ENCODE results near the gene TMOD2. TPM values are rescaled to one million over a fixed set of nuclear protein-coding genes. Genes with fewer than 3 reads are reported as not detected.

TMOD2 gene
- total RNA-seq, 1 experiment from 2014 or later = 3.0 TPM

- no peak overlapping the region for H4K91ac ChIP-seq (ENCODE audit: insufficient read length, low read depth, low read length)
- no peaks in the 10 kb centered on the region for H3K9me3 ChIP-seq (ENCODE audit: control insufficient read depth, low read depth, low read length)
- Mint-ChIP-seq H3K4me1 (peaks cover 1 to 19% of the 10 kb centered on the region in 2 experiments), H3K36me3 (ENCODE audit: insufficient read depth in 1 of 3, low read depth in 3 of 3) (no peaks in the 10 kb centered on the region; a peak in 4 of 7 replicates), H3K27me3 (ENCODE audit: low read depth) (no peaks in the 10 kb centered on the region), H3K4me3 (no peak overlapping the region), H3K27ac (no peak overlapping the region), H3K9me3 (no peaks in the 10 kb centered on the region)
- H2BK20ac ChIP-seq (ENCODE audit: low read depth, low read length, poor library complexity, severe bottlenecking) = no peak overlapping the region
- H3K9ac ChIP-seq (ENCODE audit: extremely low read depth, insufficient read length, low read length) = no peak overlapping the region
- no peaks in the 10 kb centered on the region for H3K23me2 ChIP-seq (ENCODE audit: insufficient read length, low read depth, low read length, poor library complexity, severe bottlenecking)
- H2BK5ac ChIP-seq (ENCODE audit: insufficient read length, low read length) = no peak overlapping the region
- H3K79me2 ChIP-seq (ENCODE audit: insufficient read depth, low read length) = no peaks in the 10 kb centered on the region
- H3T11ph ChIP-seq (ENCODE audit: low read length) = no peak overlapping the region
- no peak overlapping the region for H2AK5ac ChIP-seq (ENCODE audit: insufficient read length, low read length)
- WGBS (ENCODE audit: extremely low coverage, insufficient read length, low lambda C conversion rate) = no CpG with 5 or more reads among the region's 3 CpGs
- TF ChIP-seq CTCF (conservative IDR thresholded peaks at IDR 0.05) = no peak
- H2BK12ac ChIP-seq (ENCODE audit: insufficient read length, low read depth, low read length) = no peak overlapping the region
- no peaks in the 10 kb centered on the region for H4K20me1 ChIP-seq (ENCODE audit: control insufficient read depth, insufficient read depth, insufficient read length)
- H3K14ac ChIP-seq (ENCODE audit: insufficient read depth, low read length) = no peak overlapping the region
- H3K79me1 ChIP-seq (ENCODE audit: insufficient read depth, low read depth, low read length, poor library complexity, severe bottlenecking) = no peaks in the 10 kb centered on the region
- H3K56ac ChIP-seq (ENCODE audit: insufficient read length, low read depth, low read length) = no peak overlapping the region
- H3K4me1 ChIP-seq (ENCODE audit: insufficient read depth, low read length) = no peaks in the 10 kb centered on the region
- no peak overlapping the region for H3K4ac ChIP-seq (ENCODE audit: low read depth, low read length)
- no peaks in the 10 kb centered on the region for H3K27me3 ChIP-seq (ENCODE audit: insufficient read depth, low read length)
- H3K18ac ChIP-seq (ENCODE audit: insufficient read length, low read depth, low read length) = no peak overlapping the region
- no peak overlapping the region for H2BK15ac ChIP-seq (ENCODE audit: low read depth, low read length)
- H2AFZ ChIP-seq (ENCODE audit: low read length) = no peak overlapping the region
- H3K27ac ChIP-seq (ENCODE audit: insufficient read length, low read depth, low read length) = no peak overlapping the region
- H2BK120ac ChIP-seq (ENCODE audit: low read depth, low read length, poor library complexity, severe bottlenecking) = no peak overlapping the region
- no peak for DNase-seq
- no peak overlapping the region for H4K8ac ChIP-seq (replicated peaks; ENCODE audit: insufficient read length, low read depth, low read length)
- no peak overlapping the region for H3K4me2 ChIP-seq (ENCODE audit: insufficient read depth, insufficient read length, low read length)
- H4K5ac ChIP-seq (ENCODE audit: insufficient read length, low read depth, low read length) = no peak overlapping the region
- no peak overlapping the region for H3K23ac ChIP-seq (ENCODE audit: insufficient read length, low read depth, low read length)
Measured at GRCh38 chr15:51770902-51771301, 19.5 kb downstream of the TMOD2 start.
